Activated CD4-positive, CD25-positive, alpha-beta regulatory T cell treated with anti-CD3 and anti-CD28 coated beads, Interleukin-2, amount 50 U/mL, for 16 hours (primary cell): ENCODE results near the gene SGCD.

ENCODE experiments used
- DNase-seq: peaks from one replicate; pipeline ENCODE4 v3.0.0-alpha.2; 2020; ENCODE audit warnings: low read depth, low spot score

Gene SGCD

GRCh38 chr5:156326718-156327259 lies at the start of gene SGCD:
TSS of gene SGCD (plus strand) at chr5:156327164.
- no peak for DNase-seq

- DNase-seq = no peak
Measured at GRCh38 chr5:156277290-156277689, 49.7 kb upstream of the SGCD start.

- no peak for DNase-seq
Measured at GRCh38 chr5:156295431-156295830, 31.5 kb upstream of the SGCD start.

- no peak for DNase-seq
Measured at GRCh38 chr5:156310115-156310514, 16.8 kb upstream of the SGCD start.

GRCh38 chr5:156312897-156313694 lies 13.9 kb upstream of the SGCD start:
- DNase-seq = no peak

GRCh38 chr5:156314416-156314815 lies 12.5 kb upstream of the SGCD start:
- no peak for DNase-seq

GRCh38 chr5:156322666-156323065 lies 4.3 kb upstream of the SGCD start:
- DNase-seq = no peak

- DNase-seq = no peak
Measured at GRCh38 chr5:156327296-156327695, 332 bp downstream of the SGCD start.

- no peak for DNase-seq
Measured at GRCh38 chr5:156328161-156328560, 1.2 kb downstream of the SGCD start.

GRCh38 chr5:156328766-156329165 lies 1.8 kb downstream of the SGCD start:
- DNase-seq = no peak

GRCh38 chr5:156329171-156329611 lies 2.2 kb downstream of the SGCD start:
- DNase-seq = no peak

- DNase-seq = no peak
Measured at GRCh38 chr5:156330141-156330870, 3.3 kb downstream of the SGCD start.

GRCh38 chr5:156331181-156331580 lies 4.2 kb downstream of the SGCD start:
- no peak for DNase-seq

GRCh38 chr5:156331845-156332244 lies 4.9 kb downstream of the SGCD start:
- DNase-seq = no peak

GRCh38 chr5:156332245-156332644 lies 5.3 kb downstream of the SGCD start:
- DNase-seq = no peak

- no peak for DNase-seq
Measured at GRCh38 chr5:156339139-156339841, 12.3 kb downstream of the SGCD start.

GRCh38 chr5:156340893-156341292 lies 13.9 kb downstream of the SGCD start:
- no peak for DNase-seq

GRCh38 chr5:156350256-156350655 lies 23.3 kb downstream of the SGCD start:
- no peak for DNase-seq

- DNase-seq = no peak
Measured at GRCh38 chr5:156351423-156351822, 24.5 kb downstream of the SGCD start.

GRCh38 chr5:156354571-156354970 lies 27.6 kb downstream of the SGCD start:
- DNase-seq = no peak

- no peak for DNase-seq
Measured at GRCh38 chr5:156356238-156356637, 29.3 kb downstream of the SGCD start.

- no peak for DNase-seq
Measured at GRCh38 chr5:156359476-156359875, 32.5 kb downstream of the SGCD start.
